NCI-H526 treated with DMSO at 0.1 percent for 48 hours (cell line): ENCODE data around the gene SIGLEC5.

ENCODE experiments used
- DNase-seq: peaks from one replicate; lab custom pipeline; 2025; lab: John Stamatoyannopoulos, UW

SIGLEC5 gene

GRCh38 chr19:51587264-51588191 lies 42.7 kb downstream of the SIGLEC5 start:
- DNase-seq = no peak

- no peak for DNase-seq
Measured at GRCh38 chr19:51586799-51587198, 43.4 kb downstream of the SIGLEC5 start.

GRCh38 chr19:51586103-51586728 lies 44.0 kb downstream of the SIGLEC5 start:
- DNase-seq = no peak

- DNase-seq = no peak
Measured at GRCh38 chr19:51576850-51577249, 53.4 kb downstream of the SIGLEC5 start.

GRCh38 chr19:51573331-51573730 lies 56.9 kb downstream of the SIGLEC5 start:
- no peak for DNase-seq

- no peak for DNase-seq
Measured at GRCh38 chr19:51572908-51573307, 57.3 kb downstream of the SIGLEC5 start.

- DNase-seq = no peak
Measured at GRCh38 chr19:51572410-51572809, 57.8 kb downstream of the SIGLEC5 start.

- no peak for DNase-seq
Measured at GRCh38 chr19:51571599-51571998, 58.6 kb downstream of the SIGLEC5 start.

GRCh38 chr19:51570962-51571575 lies 59.1 kb downstream of the SIGLEC5 start, which contains the start of gene ZNF175:
ZNF175 (plus strand) TSS chr19:51571283; CDS start chr19:51573330, 2,047 bp downstream.
- DNase-seq = peak; percentile 99

GRCh38 chr19:51568456-51568855 lies 61.7 kb downstream of the SIGLEC5 start:
- DNase-seq = no peak

GRCh38 chr19:51567583-51567982 lies 62.6 kb downstream of the SIGLEC5 start:
- no peak for DNase-seq

- DNase-seq = no peak
Measured at GRCh38 chr19:51566489-51567100, 63.6 kb downstream of the SIGLEC5 start.

GRCh38 chr19:51565583-51565982 lies 64.6 kb downstream of the SIGLEC5 start:
- no peak for DNase-seq

GRCh38 chr19:51564791-51565190 lies 65.4 kb downstream of the SIGLEC5 start:
- DNase-seq = no peak
